Measurements from ENCODE around the gene UBE2L3.
"Not testable (repeated sequence)": the region's sequence is repeated elsewhere in the genome, so short reads cannot be mapped to it uniquely, and the experiment has no call there.

UBE2L3 gene

GRCh38 chr22:21599053-21599893, 31.8 kb downstream of the UBE2L3 start:
- no peak for DNase-seq (ENCODE audit: low read depth in 3 of 3)

DNA sequence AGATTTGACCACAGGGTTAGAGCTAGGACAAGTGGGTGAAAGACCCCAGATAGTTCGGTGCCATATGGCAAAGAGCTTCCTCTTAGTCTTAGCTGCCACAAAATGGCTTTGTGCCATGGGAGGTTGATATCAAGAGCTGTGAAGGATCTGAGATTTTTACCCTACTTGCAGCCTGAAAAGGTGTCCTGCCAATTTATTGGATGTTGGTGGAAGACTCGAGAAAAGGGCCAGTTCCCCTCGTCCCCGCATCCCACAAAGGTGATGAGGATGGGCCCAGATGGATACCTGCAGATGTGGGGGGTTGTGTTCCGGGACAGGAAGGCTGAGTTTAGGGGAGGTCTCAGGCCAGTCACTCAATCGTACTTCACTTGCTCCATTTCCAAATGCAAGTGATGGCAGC, 35.1 kb downstream of the UBE2L3 start:
- DNase-seq (ENCODE audit: low read depth in 3 of 3) = no peak

DNA sequence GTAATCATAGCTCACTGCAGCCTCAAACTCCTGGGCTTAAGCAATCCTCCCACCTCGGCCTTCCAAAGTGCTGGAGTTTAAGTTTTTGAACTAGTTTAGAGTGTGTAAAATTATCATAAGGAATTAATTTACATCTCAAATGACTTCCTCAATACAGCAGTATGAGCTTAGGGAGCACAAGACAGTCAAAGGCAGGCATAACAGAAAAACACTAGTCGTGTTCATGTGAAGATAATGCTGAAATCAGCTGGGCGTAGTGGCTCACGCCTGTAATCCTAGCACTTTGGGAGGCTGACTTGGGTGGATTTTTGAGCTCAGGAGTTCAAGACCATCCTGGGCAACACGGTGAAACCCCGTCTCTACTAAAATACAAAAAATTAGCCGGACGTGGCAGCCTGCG, 36.5 kb downstream of the UBE2L3 start:
- DNase-seq (ENCODE audit: low read depth in 3 of 3) = no peak

DNA sequence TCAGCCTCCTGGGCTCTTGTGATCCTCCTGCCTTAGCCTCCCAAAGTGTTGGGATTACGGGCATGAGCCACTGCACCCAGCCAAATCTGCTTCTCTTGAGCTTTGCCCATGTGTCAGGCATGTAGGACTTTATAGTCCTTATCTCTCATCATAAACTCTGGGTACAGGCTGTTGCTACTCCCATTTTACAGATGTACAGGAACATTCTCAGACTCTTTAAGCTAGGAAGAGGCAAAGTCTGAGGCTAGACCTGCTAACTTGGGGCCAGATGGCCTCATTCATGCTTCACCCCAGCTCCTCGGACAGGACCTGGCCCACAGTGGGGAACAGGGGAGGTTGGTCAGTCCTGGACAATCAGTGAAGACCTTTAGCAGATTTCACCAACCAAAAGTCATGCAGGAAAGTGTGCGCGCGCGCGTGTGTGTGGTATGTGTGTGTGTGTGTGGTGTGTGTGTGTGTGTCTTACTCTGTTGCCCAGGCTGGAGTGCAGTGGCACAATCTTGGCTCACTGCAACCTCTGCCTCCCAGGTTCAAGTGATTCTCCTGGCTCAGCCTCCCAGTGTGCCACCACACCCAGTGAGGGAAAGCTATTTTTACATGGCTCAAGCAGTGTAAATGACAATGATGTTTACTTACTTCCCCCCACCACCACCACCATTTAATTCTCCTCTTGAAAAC, 38.5 kb downstream of the UBE2L3 start:
- DNase-seq (ENCODE audit: low read depth in 3 of 3) = no peak

GRCh38 chr22:21606775-21607174, 39.3 kb downstream of the UBE2L3 start:
- DNase-seq (ENCODE audit: low read depth in 3 of 3) = no peak

DNA sequence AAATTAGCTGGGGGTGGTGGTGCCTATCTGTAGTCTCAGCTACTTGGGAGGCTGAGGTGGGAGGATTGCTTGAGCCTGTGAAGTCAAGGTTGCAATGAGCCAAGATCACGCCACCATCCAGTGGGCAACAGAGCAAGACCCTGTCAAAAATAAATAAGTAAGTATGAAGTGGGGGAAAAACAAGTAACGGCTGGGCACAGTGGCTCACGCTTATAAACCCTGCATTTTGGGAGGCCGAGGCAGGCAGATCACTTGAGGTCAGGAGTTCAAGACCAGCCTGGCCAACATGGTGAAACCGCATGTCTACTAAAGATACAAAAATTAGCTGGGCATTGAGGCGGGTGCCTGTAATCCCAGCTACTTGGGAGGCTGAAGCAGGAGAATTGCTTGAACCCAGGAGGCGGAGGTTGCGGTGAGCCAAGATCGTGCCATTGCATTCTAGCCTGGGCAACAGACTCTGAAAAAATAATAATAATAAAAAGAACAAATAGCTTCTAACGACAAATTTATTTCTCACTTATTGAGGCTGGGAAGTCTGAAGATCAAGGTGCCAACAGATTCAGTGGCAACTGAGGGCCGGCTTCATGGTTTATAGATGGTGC, 42.1 kb downstream of the UBE2L3 start:
- not testable (repeated sequence) for DNase-seq (ENCODE audit: low read depth in 3 of 3)

DNA sequence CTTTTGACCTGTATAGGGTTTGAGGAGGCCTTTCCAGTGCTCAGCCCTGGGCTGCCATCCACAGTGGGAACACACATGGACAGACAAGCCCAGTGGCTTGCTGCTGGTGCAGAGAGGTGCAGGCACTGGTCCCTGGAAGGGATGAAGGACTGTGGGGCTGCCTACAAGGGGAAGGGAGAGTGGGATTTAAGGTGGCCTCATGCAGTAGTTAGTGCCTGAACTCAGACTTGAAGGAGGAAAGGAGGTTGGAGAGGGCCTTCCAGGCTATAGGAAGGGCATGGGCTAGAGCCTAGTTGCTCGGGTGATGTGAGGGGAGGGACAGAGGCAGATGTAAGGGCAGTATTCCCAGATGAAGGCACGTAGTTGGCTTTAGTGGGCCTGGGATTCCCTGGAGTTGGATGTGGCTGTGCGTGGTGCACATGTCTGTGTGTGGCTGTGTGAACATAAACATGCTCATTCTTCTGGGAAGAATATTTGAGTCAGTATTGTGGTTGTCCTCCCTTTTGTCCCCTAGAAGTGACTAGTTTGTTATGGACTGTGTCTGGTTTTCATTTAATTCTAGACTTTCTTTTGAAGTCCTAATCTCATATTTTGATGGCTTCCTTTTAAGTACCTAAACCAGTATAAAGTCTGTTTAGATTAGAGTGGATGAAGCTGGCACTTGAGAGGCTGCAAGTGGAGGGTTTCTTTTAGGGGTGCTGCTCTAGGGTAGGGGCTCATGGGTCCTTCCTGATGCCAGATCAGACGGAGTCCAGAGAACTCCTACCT, 43.9 kb downstream of the UBE2L3 start:
- DNase-seq (ENCODE audit: low read depth in 3 of 3) = no peak

DNA sequence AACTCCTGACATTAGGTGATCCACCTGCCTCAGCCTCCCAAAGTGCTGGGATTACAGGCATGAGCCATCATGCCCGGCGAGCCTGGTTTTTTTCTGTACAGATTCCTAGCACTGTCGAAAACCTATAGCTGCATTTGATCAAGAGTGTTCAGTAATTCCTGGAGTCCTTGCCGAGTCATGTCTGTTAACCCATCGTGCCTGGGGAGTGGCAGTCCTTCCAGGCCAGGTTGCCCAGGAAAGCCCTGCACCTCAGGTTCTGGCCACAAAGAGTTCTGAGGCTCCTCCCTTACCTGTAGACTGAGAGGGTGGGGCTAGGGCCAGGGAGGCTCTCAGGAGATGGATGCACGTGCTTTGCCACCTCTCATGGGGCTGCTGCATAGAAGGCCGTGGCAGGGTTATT, 45.3 kb downstream of the UBE2L3 start:
- no peak for DNase-seq (ENCODE audit: low read depth in 3 of 3)

DNA sequence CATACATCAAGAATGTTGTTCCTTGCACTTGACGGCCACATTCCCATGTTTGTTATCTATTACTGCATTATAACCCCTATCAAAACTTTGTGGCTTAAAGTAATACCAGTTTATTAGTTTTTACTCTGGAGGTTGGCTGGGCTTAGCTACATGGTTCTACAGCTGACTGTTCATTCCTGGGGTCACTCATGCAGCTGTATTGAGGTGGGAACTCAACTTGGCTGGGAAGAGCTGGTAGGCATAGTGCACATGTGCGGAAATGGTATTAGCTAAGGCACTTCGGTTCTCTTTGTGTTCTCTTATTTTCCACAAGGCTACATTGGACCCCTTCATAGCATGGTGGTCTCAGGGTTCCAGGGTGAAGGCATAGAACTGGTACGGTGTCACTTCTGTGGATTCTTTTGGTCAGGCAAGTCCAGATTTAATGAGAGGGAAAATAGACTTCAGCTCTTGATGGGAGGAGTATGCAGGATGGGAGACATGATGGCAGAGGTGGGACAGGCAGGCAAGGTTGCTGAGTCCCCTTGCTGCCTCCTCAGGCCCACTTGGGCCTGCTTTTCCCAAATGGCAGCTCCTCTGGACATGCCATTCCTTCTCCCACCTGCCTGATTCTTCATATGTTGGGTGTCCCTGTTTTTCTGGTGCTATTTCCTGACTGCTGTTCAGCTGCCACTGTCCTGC, 46.2 kb downstream of the UBE2L3 start:
- no peak for DNase-seq (ENCODE audit: low read depth in 3 of 3)

DNA sequence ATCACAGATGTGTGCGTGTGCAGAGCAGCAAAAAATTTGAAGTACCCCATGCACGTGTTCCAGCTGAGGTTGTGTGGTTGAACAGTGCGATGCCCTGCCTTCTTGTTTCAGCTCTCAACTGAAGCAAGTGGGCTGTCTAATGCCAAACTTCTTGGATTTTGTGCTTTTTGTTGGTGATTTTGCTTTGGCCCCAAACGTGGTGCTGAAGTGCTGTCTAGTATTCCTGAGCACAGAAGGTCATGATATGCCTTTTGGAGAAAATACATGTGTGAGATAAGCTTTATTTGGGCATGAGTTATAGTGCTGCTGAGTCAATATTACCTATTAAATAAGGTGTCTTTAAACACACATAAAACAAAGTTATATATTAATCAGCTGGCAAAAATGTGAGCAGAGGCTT, 48.2 kb downstream of the UBE2L3 start:
- no peak for DNase-seq (ENCODE audit: low read depth in 3 of 3)

DNA sequence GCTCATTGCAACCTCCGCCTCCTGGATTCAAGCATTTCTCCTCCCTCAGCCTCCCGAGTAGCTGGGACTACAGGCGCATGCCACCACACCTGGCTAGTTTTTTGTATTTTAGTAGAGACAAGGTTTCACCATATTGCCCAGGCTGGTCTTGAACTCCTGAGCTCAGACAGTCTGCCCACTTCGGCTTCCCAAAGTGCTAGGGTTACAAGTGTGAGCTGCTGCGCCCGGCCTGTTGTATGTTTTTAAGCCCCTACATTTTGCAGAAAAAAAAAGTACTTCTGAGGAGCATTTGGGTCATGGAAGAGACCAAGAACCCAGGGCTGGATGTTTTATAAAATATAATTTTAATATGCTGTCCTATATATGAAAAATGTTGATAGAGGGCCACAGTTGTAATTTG, 49.8 kb downstream of the UBE2L3 start:
- not testable (repeated sequence) for DNase-seq (ENCODE audit: low read depth in 3 of 3)

DNA sequence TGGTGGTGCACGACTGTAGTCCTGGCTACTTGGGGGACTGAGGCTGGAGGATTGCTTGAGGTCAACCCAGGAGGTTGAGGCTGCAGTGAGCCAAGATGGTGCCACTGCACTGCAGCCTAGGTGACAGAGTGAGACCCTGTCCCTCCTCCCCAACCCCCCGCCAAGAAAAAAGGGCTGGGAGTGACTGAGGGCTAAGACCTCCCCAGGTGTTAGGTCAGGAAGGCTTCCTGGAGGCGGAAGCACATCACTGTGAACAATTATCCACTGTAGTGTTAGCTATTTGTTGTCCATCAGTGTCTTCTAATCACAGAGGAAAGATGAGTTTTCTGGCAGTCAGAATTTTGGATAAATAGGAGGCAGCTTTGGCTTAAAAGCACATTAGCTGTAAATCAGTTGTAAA, 53.5 kb downstream of the UBE2L3 start:
- DNase-seq (ENCODE audit: low read depth in 3 of 3) = no peak

DNA sequence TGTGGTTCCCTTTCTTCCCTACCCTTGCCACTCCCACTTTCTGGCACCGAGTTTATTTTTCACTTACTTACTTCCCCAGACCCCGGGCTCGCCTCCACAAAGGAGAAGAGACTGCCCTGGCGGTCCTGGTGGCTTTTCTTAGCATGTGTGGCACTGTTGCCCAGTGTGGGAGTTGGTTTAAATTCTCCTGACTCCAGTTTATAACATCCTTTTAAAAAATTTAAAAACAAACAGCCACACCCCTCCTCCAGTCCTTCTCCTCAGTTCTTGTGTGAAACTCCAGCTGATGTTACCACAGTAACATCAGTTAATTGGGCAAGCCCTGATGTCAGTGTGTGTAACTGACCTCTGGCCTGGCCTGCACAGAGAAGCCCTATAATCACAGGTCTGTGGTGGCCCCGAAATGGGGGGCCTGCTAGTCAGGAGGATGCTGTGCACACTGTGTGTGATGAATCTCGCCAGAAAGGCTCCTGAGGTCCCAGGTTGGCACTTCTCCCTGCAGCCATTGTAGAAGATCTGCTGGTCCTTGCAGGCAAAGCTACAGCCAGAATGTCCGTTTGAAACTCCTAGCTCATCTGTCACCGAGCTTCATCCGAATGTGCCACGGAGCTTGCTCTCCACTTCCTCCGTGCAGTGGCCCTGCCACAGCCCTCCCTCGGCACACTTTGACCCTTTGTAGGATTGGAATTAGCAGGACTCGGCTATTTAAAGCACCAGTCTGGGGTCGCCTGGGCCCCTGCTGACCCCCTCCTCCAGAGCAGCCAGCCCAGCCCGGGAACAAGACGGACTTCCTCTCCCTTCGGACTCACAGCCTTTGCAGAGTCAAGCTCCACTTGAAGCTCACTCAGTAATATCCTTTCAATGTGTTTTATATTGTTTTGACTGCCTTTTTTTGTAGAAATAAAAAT, 54.8 kb downstream of the UBE2L3 start:
- no peak for DNase-seq (ENCODE audit: low read depth in 3 of 3)

DNA sequence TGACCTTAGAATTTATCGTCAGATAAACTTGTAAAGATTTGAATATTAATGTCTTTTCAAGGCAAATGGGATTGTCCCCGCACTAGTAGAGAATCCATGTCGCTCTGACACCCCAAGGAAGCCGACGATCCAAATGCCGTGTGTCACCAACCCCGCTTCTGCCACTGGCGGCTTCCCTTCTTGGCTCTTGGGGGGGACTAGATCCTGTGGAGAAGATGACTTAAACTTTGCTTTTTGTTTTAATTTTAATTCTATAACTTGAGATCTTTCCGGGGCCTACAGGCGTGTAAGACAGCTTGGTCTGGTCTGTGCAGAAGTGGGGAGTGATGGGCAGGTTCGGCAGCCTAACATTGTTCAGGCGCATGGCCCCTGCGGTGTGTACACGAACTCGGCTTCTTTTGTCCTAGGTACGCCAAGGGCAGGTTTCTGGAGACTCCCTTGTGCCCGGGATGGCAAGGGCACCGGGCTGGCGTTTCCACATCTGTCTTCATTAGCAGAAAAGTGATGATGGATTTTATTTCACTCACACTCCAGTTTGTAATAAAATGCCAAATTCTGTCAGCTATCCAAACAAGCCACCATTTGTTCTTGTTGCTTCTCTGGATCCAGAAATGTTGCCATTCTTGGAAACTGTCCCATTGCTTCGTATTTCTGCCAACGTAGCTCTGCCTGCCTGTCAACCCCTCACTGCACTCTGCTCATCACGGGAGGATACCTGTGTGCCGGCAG, 55.6 kb downstream of the UBE2L3 start:
- no peak for DNase-seq (ENCODE audit: low read depth in 3 of 3)

- DNase-seq (ENCODE audit: low read depth in 3 of 3) = no peak
Observed at GRCh38 chr22:21623648-21623970, 56.1 kb downstream of the UBE2L3 start.

DNA sequence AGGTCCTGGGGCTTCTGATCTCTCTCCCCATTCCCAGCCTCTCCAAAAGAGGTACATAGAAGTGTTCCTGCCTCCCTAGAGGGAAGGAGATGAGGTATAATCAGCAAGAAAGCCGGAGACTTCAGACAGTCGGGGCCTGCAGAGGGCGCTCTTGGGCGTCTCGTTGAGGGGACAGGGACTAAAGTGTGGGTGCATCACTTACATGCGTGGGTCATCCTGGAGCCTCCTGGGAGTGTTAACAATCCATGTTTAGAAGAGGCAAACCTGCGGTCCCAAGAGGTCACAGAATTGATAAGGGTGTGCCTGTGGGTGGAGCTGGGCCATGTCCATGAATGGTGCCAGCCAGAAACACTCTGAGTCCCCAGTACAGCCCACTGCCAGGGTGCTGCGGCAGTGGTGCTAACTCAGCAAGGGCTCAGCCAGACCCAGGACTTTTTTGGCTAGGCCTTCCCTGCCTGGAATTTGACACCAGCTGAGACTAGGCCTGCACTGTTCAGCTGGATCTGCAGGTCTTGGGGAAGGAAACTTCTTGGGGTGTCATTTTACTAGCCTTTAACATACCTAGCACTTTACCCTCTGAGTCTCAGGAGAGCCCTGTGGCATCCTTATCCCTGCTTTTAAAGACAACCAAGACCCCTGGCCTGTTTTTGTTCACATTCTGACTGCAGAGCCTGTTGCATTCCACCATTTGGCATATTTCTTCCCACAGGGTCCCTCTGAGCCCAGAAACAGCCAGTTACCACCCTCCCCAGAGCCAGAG, 56.8 kb downstream of the UBE2L3 start:
- peak in 2 of 3 donors; percentile 24 to 52 for DNase-seq (ENCODE audit: low read depth in 3 of 3)

DNA sequence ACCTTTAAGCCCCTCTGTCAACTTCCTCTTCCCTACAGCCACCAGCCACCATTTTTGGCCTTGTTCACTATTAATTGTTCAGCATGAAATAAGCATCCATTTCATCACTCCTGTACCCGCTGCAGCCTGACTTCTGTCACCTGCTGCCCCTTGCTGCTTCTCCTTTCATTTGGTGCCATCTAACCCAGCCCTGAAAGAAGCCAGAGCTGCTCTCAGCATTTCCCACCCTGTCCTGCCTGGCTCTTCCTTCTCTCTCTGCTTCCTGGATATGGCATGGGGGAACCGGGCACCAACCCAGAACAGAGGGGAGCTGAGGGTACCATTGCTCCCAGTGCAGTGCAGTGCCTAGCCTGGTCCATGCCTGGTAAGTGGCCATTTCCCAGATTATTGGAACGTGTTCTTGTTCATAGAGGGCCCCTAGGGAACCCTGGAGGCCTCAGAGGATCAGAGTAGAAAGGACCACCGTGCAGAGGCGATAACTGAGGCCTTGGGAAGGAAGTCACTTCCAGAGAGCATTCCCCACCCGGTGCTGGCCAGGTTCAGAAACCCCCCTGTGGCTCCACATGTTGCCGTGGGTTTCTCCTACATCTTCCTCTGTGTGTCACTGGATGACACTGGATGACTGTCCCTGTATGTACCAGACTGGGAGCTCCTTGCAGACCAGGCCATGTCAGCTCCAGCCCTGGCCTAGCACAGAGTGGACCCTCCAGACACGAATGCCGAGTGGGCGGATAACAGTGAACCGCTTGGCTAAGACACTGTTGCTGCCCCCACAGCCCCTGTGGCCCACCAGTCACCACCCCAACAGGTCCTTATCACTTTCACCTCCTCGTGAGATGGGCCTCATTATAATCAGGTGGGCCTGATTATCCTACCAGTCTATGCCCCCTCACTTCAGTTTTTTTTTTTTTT, 57.6 kb downstream of the UBE2L3 start:
- no peak for DNase-seq (ENCODE audit: low read depth in 3 of 3)

- DNase-seq (ENCODE audit: low read depth in 3 of 3) = no peak
Observed at GRCh38 chr22:21626073-21626734, 58.7 kb downstream of the UBE2L3 start.

Measured in stimulated activated CD4-positive, alpha-beta T cell treated with anti-CD3 and anti-CD28 coated beads, TNF-alpha, amount 100 ng/mL, for 48 hours (primary cell).